Measurements from ENCODE around the gene WBP2. TPM values are rescaled to one million over a fixed set of nuclear protein-coding genes. Genes with fewer than 3 reads are reported as not detected.
A peak's percentile ranks its signal among the peaks of the same experiment; 100 is the strongest.

The WBP2 gene
- total RNA-seq, 2 donors from 2014 or later, result 106 to 122 TPM

GRCh38 chr17:75824050-75824552 lies 31.0 kb downstream of the WBP2 start:
- intact Hi-C loops (cut with DNase I), result no loop called here
- DNase-seq, result no peak
- no peak for ATAC-seq

GRCh38 chr17:75823257-75824041 lies 31.7 kb downstream of the WBP2 start:
- intact Hi-C loops (cut with DNase I), result no loop called here
- ATAC-seq (no peak), DNase-seq (no peak)

- no peak for ATAC-seq
- no peak for DNase-seq
- intact Hi-C loops (cut with DNase I), result no loop called here
These were observed 32.4 kb downstream of the WBP2 start for GRCh38 chr17:75822800-75823166.

- peak; percentile 9 to 21 for ATAC-seq
- DNase-seq, result no peak
- intact Hi-C loops (cut with DNase I), result no loop called here
These were observed 32.9 kb downstream of the WBP2 start for GRCh38 chr17:75822119-75822799.

GRCh38 chr17:75821552-75821951 lies 33.6 kb downstream of the WBP2 start:
- DNase-seq, result no peak
- no peak for ATAC-seq
- intact Hi-C loops (cut with DNase I), result no loop called here

GRCh38 chr17:75820094-75821080 lies 34.7 kb downstream of the WBP2 start:
- ATAC-seq, result no peak
- intact Hi-C loops (cut with DNase I), result no loop called here
- DNase-seq, result no peak

GRCh38 chr17:75819678-75820077 lies 35.5 kb downstream of the WBP2 start:
- ATAC-seq, result no peak
- intact Hi-C loops (cut with DNase I), result no loop called here
- DNase-seq, result no peak

- DNase-seq, result no peak
These were observed 36.0 kb downstream of the WBP2 start for GRCh38 chr17:75819116-75819515.

GRCh38 chr17:75818326-75818885 lies 36.7 kb downstream of the WBP2 start:
- intact Hi-C loops (cut with DNase I), result no loop called here
- DNase-seq (no peak), ATAC-seq (no peak)

More at GRCh38 chr17:75819116-75819515, 36.0 kb downstream of the WBP2 start:
- intact Hi-C loops (cut with DNase I), result no loop called here
- ATAC-seq, result no peak

GRCh38 chr17:75817571-75817970 lies 37.6 kb downstream of the WBP2 start:
- ATAC-seq (no peak), DNase-seq (peak; percentile 10)
- intact Hi-C loops (cut with DNase I), result no loop called here

GRCh38 chr17:75816693-75817092 lies 38.4 kb downstream of the WBP2 start:
- intact Hi-C loops (cut with DNase I), result no loop called here
- DNase-seq (no peak), ATAC-seq (no peak)

- DNase-seq (peak; percentile 11), ATAC-seq (no peak)
- intact Hi-C loops (cut with DNase I), result no loop called here
These were observed 39.7 kb downstream of the WBP2 start for GRCh38 chr17:75815399-75815798.

- ATAC-seq, result no peak
- peak; percentile 16 for DNase-seq
- intact Hi-C loops (cut with DNase I), result no loop called here
These were observed 40.2 kb downstream of the WBP2 start for GRCh38 chr17:75814900-75815373.

GRCh38 chr17:75814021-75814395 lies 41.1 kb downstream of the WBP2 start:
- intact Hi-C loops (cut with DNase I), result no loop called here
- DNase-seq, result peak; percentile 5
- ATAC-seq, result no peak

- intact Hi-C loops (cut with DNase I), result no loop called here
- no peak for ATAC-seq
- DNase-seq, result peak; percentile 15
These were observed 41.8 kb downstream of the WBP2 start for GRCh38 chr17:75813081-75814020.

GRCh38 chr17:75812096-75813013 lies 42.8 kb downstream of the WBP2 start:
- intact Hi-C loops (cut with DNase I), result no loop called here
- DNase-seq (peak; percentile 20), ATAC-seq (no peak)

- intact Hi-C loops (cut with DNase I), result no loop called here
- ATAC-seq (no peak), DNase-seq (peak; percentile 3)
These were observed 44.0 kb downstream of the WBP2 start for GRCh38 chr17:75811174-75811573.
